H1 (cell line): ENCODE measurements around the gene BIK. TPM values are rescaled to one million over a fixed set of nuclear protein-coding genes. Genes with fewer than 3 reads are reported as not detected.
A peak's percentile ranks its signal among the peaks of the same experiment; 100 is the strongest.

ENCODE experiments used
- CTCF ChIA-PET: fragments of 300-600 bp; sonication (Branson Sonifier 250); formaldehyde crosslinking; loops from one replicate; lab custom pipeline; 2021; ENCODE audit not compliant: partially characterized antibody; lab: Charles Lee
- POLR2A ChIA-PET: fragments of 300-600 bp; sonication (Branson Sonifier 250); formaldehyde crosslinking; loops from one replicate; lab custom pipeline; 2021; ENCODE audit warnings: inconsistent platforms; ENCODE audit not compliant: partially characterized antibody; lab: Charles Lee
- DNase-seq, 2 experiments: peaks; one replicate each; pipeline versions ENCODE4 v3.0.0 to v3.0.0-alpha.2; 2010 to 2022; ENCODE audit warnings: low spot score in 2 of 2, low read depth in 1 of 2, mixed read lengths in 1 of 2
- FAIRE-seq: peaks from 2 replicates; lab custom pipeline; 2011; peaks lifted over from hg19 to GRCh38; lab: Jason Lieb, UNC
- H2AFZ ChIP-seq: 2 replicates; pipeline ENCODE4 v1.8.1; 2012; ENCODE audit warnings: low read length, inconsistent platforms
- H2AK5ac ChIP-seq: 2 replicates; pipeline ENCODE4 v1.6.1; 2013; ENCODE audit warnings: low read depth, low read length
- H2BK120ac ChIP-seq: replicated peaks from 2 replicates; pipeline ENCODE3; 2013; ENCODE audit warnings: low read depth, low read length, inconsistent platforms
- H2BK12ac ChIP-seq: 2 replicates; pipeline ENCODE4 v1.6.1; 2013; ENCODE audit warnings: low read depth, low read length
- H2BK15ac ChIP-seq: 2 replicates; pipeline ENCODE4 v1.6.1; 2013; ENCODE audit warnings: low read length
- H2BK20ac ChIP-seq: 2 replicates; pipeline ENCODE4 v1.6.1; 2013; ENCODE audit warnings: low read length
- H2BK5ac ChIP-seq: 2 replicates; pipeline ENCODE4 v1.6.1; 2013; ENCODE audit warnings: low read depth, low read length
- H3K14ac ChIP-seq: 2 replicates; pipeline ENCODE4 v1.6.1; 2013; ENCODE audit warnings: inconsistent platforms; ENCODE audit not compliant: insufficient read length
- H3K18ac ChIP-seq: 2 replicates; pipeline ENCODE4 v1.6.1; 2013; ENCODE audit warnings: low read length; ENCODE audit errors: extremely low read depth
- H3K23ac ChIP-seq: 2 replicates; pipeline ENCODE4 v1.6.1; 2013; ENCODE audit warnings: inconsistent platforms; ENCODE audit not compliant: insufficient read length
- H3K23me2 ChIP-seq: 2 replicates; pipeline ENCODE4 v1.6.1; 2013; ENCODE audit warnings: low read depth, low read length
- H3K27ac ChIP-seq: 2 replicates; pipeline ENCODE4 v1.6.1; 2011; ENCODE audit warnings: low read depth, low read length, inconsistent platforms
- H3K27me3 ChIP-seq, 4 experiments: replicated peaks in 1 of 4; 1 replicate in 1 of 4; 2 replicates in 3 of 4; pipeline versions ENCODE4 v1.6.1 to v1.8.1; 2011 to 2013; ENCODE audit warnings: low read length in 3 of 4, mild to moderate bottlenecking in 3 of 4, inconsistent platforms in 2 of 4, mixed read lengths in 2 of 4, moderate library complexity in 1 of 4; ENCODE audit not compliant: control insufficient read depth in 3 of 4, insufficient read depth in 3 of 4; ENCODE audit errors: extremely low read depth in 1 of 4
- H3K36me3 ChIP-seq, 4 experiments: 2 replicates each; pipeline versions ENCODE4 v1.6.1 to v1.8.1; 2011 to 2013; ENCODE audit warnings: mild to moderate bottlenecking in 4 of 4, low read length in 3 of 4, moderate library complexity in 2 of 4, control low read depth in 1 of 4, inconsistent platforms in 1 of 4; ENCODE audit not compliant: insufficient read depth in 4 of 4, control insufficient read depth in 2 of 4
- H3K4ac ChIP-seq: replicated peaks from 2 replicates; pipeline ENCODE3; 2013; ENCODE audit warnings: low read length, low read depth, mixed read lengths, inconsistent platforms; ENCODE audit not compliant: insufficient read length
- H3K4me1 ChIP-seq, 4 experiments: replicated peaks in 1 of 4; 1 replicate in 1 of 4; 2 replicates in 3 of 4; pipeline versions ENCODE4 v1.6.1 to v1.8.1; 2011 to 2013; ENCODE audit warnings: low read length in 3 of 4, inconsistent platforms in 2 of 4, mixed read lengths in 1 of 4; ENCODE audit not compliant: insufficient read depth in 4 of 4, control insufficient read depth in 3 of 4
- H3K4me2 ChIP-seq, 2 experiments: 2 replicates each; pipeline versions ENCODE4 v1.6.1 to v1.8.1; 2011 to 2013; ENCODE audit warnings: low read depth in 2 of 2, low read length in 2 of 2, control low read depth in 1 of 2, inconsistent platforms in 1 of 2, mild to moderate bottlenecking in 1 of 2; ENCODE audit not compliant: insufficient read depth in 1 of 2
- H3K4me3 ChIP-seq, 4 experiments: fragments of 200-600, 300-600 bp in 1 of 4; sonication (generic), shearing (Covaris generic), sonication (Bioruptor Twin) in 1 of 4; 2 replicates each; pipeline versions ENCODE4 v1.5.1 to v1.8.1; 2011 to 2016; ENCODE audit warnings: low read length in 4 of 4, low read depth in 3 of 4, control low read depth in 2 of 4, inconsistent platforms in 2 of 4, mild to moderate bottlenecking in 2 of 4, mixed read lengths in 1 of 4, moderate library complexity in 1 of 4; ENCODE audit not compliant: insufficient read depth in 2 of 4; ENCODE audit errors: extremely low read depth in 1 of 4
- H3K56ac ChIP-seq: replicated peaks from 2 replicates; pipeline ENCODE3; 2013; ENCODE audit warnings: low read depth, mild to moderate bottlenecking, mixed read lengths, low read length, inconsistent platforms; ENCODE audit not compliant: insufficient read length
- H3K79me1 ChIP-seq: 2 replicates; pipeline ENCODE4 v1.6.1; 2013; ENCODE audit warnings: low read depth, low read length, control low read depth
- H3K79me2 ChIP-seq, 2 experiments: 2 replicates each; pipeline versions ENCODE4 v1.6.1 to v1.8.1; 2012 to 2013; ENCODE audit warnings: low read length in 2 of 2, mild to moderate bottlenecking in 2 of 2, inconsistent platforms in 1 of 2; ENCODE audit not compliant: insufficient read depth in 2 of 2, control insufficient read depth in 1 of 2
- H3K9ac ChIP-seq, 4 experiments: replicated peaks in 1 of 4; 1 replicate in 1 of 4; 2 replicates in 3 of 4; pipeline versions ENCODE4 v1.6.1 to v1.8.1; 2011 to 2013; ENCODE audit warnings: low read depth in 3 of 4, low read length in 3 of 4, control low read depth in 2 of 4, mild to moderate bottlenecking in 2 of 4, moderate library complexity in 2 of 4, inconsistent platforms in 1 of 4; ENCODE audit errors: extremely low read depth in 1 of 4
- H3K9me3 ChIP-seq, 2 experiments: 2 replicates each; pipeline versions ENCODE4 v1.6.1 to v1.8.1; 2012 to 2013; ENCODE audit warnings: mild to moderate bottlenecking in 2 of 2, moderate library complexity in 2 of 2, control low read depth in 1 of 2, inconsistent platforms in 1 of 2, low read depth in 1 of 2, low read length in 1 of 2, mixed read lengths in 1 of 2; ENCODE audit not compliant: insufficient read depth in 2 of 2
- H4K20me1 ChIP-seq, 2 experiments: replicated peaks in 1 of 2; 2 replicates each; pipeline versions ENCODE3 to v1.8.1; 2011 to 2013; ENCODE audit warnings: inconsistent platforms in 2 of 2, low read length in 2 of 2, mild to moderate bottlenecking in 1 of 2; ENCODE audit not compliant: insufficient read depth in 2 of 2, control insufficient read depth in 1 of 2
- H4K5ac ChIP-seq: 2 replicates; pipeline ENCODE4 v1.6.1; 2013; ENCODE audit warnings: low read length, low read depth, mixed read lengths, inconsistent platforms; ENCODE audit not compliant: insufficient read length
- H4K8ac ChIP-seq: 2 replicates; pipeline ENCODE4 v1.8.0; 2013; ENCODE audit warnings: mild to moderate bottlenecking, moderate library complexity, low read length, inconsistent platforms; ENCODE audit not compliant: insufficient read depth; ENCODE audit errors: extremely low read depth
- H4K91ac ChIP-seq: replicated peaks from 2 replicates; pipeline ENCODE3; 2013; ENCODE audit warnings: low read length, mixed read lengths, inconsistent platforms; ENCODE audit not compliant: insufficient read length
- CREB1 ChIP-seq: IDR thresholded peaks from 2 replicates; pipeline ENCODE4 v1.6.1; 2012; ENCODE audit warnings: inconsistent platforms
- EGR1 ChIP-seq: IDR thresholded peaks from 2 replicates; pipeline ENCODE4 v1.6.1; 2011; ENCODE audit warnings: low read depth, low read length, borderline replicate concordance
- WGBS, 2 experiments: shearing (Covaris generic) in 1 of 2; methylation state at CpG; one replicate each; pipeline versions ENCODE4 v1.1.6 to v1.1.7; 2013 to 2015; ENCODE audit warnings: low lambda C conversion rate in 2 of 2, mixed read lengths in 2 of 2, inconsistent platforms in 1 of 2, low coverage in 1 of 2, missing lambda C conversion rate in 1 of 2; ENCODE audit not compliant: insufficient replicate concordance in 2 of 2, insufficient coverage in 1 of 2, insufficient read length in 1 of 2; ENCODE audit errors: extremely low coverage in 1 of 2, missing lambda C conversion rate in 1 of 2; 5-methylcytosine and 5-hydroxymethylcytosine counted together
- polyA plus RNA-seq, 7 experiments: library from polyadenylated mRNA; depleted of rRNA in 3 of 7; stranded (reverse) in 5 of 7; unstranded in 2 of 7; fragments of >200 nt in 5 of 7; fragments of 200-250 nt in 2 of 7; gene quantifications; 1 replicate in 5 of 7; 2 replicates in 1 of 7; 4 replicates in 1 of 7; pipeline versions ENCODE4 v1.2.1 to v1.2.3, GENCODE V29; 2011 to 2013; ENCODE audit warnings: missing spikeins in 2 of 7, mixed read lengths in 2 of 7
- total RNA-seq: library from RNA; stranded (reverse); fragmentation: NEBNext Ultra II Directional; extraction: Animal tissue kit (Norgen Biotek cat#: 25700); gene quantifications from 2 replicates; pipeline ENCODE4 v1.2.1, GENCODE V29; 2021

Gene BIK
- total and polyA plus RNA-seq, 2 of the 8 experiments (the other 6 are each of a cell fraction or from before 2014, with no cell fraction given): 3.3 to 5.5 TPM

DNA sequence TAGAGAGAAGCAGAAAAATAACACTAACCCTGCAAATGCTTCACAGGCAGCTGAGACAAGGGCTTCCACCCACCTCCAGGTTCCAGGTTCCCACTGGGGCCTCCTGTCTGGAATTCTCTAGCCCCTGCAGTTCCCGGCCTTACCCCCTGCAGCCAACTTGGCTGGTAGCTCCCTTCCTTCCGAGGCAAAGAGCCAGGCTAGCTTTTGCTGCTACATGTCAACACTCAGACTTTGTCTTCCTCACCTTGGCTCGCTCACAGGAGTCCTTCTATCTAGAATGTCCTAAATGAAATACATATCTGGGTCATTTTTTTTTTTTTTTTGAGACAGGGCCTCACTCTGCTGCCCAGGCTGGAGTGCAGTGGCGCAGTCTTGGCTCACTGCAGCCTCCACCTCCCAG lies 11.5 kb upstream of the BIK start:
- no peak overlapping the region; the same call in 1 of the 2 replicates for H2BK12ac ChIP-seq
- no peak overlapping the region for H3K4me2 ChIP-seq
- no peak overlapping the region for H2BK5ac ChIP-seq
- no peak overlapping the region for H4K5ac ChIP-seq
- H3K36me3 ChIP-seq: no peaks in the 10 kb centered on the region
- no peak overlapping the region for H3K23ac ChIP-seq
- no peak overlapping the region for H3K14ac ChIP-seq
- 79% methylated on average over 3 of the region's 4 CpGs; no CpG with 5 or more reads in 1 of the 2 experiments for WGBS, 2 experiments
- H4K8ac ChIP-seq: no peak overlapping the region
- H3K18ac ChIP-seq: no peak overlapping the region
- ChIA-PET CTCF (interaction anchor here (0.6 to 2.2 kb wide), 7 partner anchors 8 to 1107 kb away, joined by 3 to 9 read pairs (median 4); no protein-coding TSS in a partner anchor), POLR2A (no interaction called here)
- 0 out of 2 replicates have a peak overlapping the region, but pooled peaks have one; percentile 72 for H2BK15ac ChIP-seq
- H3K79me2 ChIP-seq: no peaks in the 10 kb centered on the region
- no peaks in the 10 kb centered on the region for H3K4me1 ChIP-seq
- H3K79me1 ChIP-seq: no peaks in the 10 kb centered on the region
- H2AK5ac ChIP-seq: no peak overlapping the region
- H3K27ac ChIP-seq: no peak overlapping the region
- no peak overlapping the region for H3K4ac ChIP-seq
- no peaks in the 10 kb centered on the region; a peak in 1 of 4 replicates for H3K9me3 ChIP-seq
- TF ChIP-seq CREB1: no peak
- no peak for TF ChIP-seq EGR1
- no peaks in the 10 kb centered on the region for H3K27me3 ChIP-seq
- no peak for DNase-seq
- no peak overlapping the region for H4K91ac ChIP-seq
- no peak for FAIRE-seq
- H3K9ac ChIP-seq: no peak overlapping the region
- H3K4me3 ChIP-seq: no peak overlapping the region
- H2BK120ac ChIP-seq: no peak overlapping the region
- no peak overlapping the region for H2AFZ ChIP-seq
- H3K23me2 ChIP-seq: peaks cover 3% of the 10 kb centered on the region; the same call in 1 of the 2 replicates
- H4K20me1 ChIP-seq: peaks cover 0 to 2% of the 10 kb centered on the region in 2 experiments
- no peak overlapping the region for H3K56ac ChIP-seq
- no peak overlapping the region for H2BK20ac ChIP-seq
